Activated CD4-positive, alpha-beta T cell treated with anti-CD3 and anti-CD28 coated beads for 4 hours (primary cell): ENCODE results near the gene DDB1.

ENCODE experiments used
- DNase-seq, 2 donors: peaks; one replicate each; pipeline ENCODE4 v3.0.0-alpha.2; 2020

The DDB1 gene

DNA sequence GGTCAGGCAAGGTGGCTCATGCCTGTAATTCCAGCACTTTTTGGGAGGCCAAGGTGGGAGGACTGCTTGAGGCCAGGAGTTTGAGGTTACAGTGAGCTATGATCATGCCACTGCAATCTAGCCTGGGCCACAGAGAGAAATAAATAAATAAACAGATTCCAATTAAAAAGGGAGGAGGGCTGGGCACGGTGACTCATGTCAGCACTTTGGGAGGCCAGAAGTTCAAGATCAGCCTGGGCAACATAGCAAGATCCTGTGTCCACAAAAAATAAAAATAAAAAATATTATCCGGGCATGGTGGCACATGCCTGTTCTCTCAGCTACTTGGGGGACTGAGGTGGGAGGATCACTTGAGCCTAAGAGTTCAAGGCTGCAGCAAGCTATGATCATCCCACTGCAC, 21.3 kb upstream of the DDB1 start:
- no peak for DNase-seq

DNA sequence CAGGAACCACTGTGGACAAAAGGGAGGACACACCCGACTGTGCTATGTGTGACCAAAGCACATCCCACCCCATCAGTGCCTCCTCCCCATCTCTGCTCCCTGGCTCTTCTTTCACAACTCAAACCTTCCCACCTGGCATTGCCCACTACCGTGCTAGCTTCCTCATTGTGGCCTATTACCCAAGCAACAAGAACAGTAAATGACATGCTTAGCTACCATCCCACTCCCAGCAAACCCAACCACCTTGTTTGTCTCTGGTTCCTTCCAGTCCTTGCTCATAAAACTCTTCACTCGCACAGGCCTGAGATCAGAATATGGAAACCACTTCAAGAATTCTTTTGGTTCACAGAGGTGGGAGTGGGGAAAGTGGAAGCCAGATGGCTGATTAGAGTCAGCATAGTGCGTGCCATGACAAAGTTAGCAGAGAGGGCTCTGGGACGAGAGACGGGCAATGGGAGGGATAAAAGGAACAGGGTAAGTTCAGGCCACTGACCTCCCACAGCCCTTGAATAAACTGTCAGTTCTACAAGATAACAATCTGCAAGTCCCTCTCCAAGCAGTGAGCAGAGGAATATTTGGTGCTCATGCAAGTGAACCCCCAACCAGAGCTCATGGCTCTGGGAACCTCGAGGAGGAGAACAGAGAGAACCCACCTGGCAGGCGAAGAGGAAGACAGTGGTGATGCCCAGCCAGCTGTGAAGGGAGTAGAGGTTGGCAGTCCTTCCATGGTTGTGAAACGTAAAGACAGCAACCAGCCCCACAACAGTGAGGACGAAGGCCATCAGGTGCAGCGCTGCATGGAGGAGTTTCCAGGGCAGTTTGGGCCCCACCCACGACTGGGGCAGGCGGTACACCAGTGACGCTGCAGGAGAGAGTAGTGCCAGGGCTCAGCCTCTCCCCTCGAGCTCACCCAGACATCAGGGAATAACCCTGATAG, 20.5 kb upstream of the DDB1 start:
- no peak for DNase-seq

DNA sequence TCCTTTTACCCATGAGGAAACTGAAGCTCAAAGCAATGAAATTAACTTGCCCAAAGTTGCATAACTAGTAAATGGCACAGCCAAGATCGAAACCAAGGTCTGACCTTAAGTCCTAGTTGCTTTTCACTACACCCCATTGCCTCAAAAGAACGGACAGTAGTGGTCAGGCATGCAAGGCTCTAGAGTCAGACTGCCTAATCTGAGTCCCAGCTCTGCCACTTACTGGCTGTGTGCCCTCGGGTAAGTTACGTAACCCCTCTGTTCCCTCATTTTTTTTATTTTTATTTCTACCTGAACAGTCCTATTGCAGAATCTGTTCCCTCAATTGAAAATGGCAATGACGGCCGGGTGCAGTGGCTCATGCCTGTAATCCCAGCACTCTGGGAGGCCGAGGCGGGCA, 19.1 kb upstream of the DDB1 start:
- DNase-seq: no peak

DNA sequence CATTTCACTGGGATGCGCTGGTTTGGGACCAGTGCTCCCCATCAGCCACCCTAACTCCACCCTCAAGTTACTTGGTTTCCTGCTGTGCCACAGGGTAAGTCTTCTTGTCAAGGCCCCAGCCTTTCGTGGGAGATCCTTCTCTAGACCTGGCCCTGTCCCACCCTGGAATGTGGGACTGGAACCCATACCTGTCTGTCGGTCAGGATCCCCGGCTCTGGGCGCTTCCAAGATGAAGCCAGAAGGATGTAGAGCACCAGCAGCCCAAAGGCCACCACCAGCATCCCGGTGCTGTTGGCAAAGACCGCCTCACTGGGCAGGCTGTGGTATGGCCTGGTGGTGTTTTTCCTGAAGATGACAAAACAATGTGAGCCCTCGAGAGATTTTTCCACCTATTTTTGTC, 17.9 kb upstream of the DDB1 start:
- DNase-seq: no peak

DNA sequence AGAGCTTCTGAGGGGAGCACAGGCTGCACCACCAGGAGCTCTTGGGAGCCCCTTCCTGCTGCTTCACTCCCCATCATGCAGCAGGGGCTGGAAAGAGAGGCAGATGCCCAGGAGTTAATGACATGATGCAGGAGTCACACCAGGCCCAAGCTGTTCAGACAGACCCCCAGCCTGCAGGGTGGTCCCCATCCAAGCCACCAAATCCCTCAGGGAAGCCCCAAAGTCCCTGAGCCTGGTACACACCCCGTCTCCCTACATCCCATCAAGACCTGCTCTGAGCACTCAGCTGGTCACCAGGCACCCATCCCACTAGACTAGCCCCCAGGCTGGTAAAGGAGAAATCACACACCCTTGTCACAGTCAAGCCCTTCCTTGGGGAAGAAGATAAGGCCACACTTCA, 17.4 kb upstream of the DDB1 start:
- no peak for DNase-seq

DNA sequence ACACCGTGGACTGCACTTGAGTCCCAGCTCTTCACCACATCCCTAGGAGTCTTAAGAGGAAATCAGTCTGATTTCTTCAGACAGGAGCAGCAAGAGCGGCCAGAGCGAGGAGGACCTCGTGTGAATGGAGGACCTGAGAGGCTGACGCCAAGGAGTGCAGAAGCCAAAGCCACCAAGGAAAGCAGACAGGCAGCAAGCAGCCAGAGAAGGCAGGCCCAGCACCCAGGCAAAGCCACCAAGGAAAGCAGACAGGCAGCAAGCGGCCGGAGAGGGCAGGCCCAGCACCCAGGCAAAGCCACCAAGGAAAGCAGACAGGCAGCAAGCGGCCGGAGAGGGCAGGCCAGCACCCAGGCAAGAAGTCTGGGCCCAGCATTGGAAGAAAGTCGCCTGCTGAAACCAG, 17.0 kb upstream of the DDB1 start:
- DNase-seq: no peak

DNA sequence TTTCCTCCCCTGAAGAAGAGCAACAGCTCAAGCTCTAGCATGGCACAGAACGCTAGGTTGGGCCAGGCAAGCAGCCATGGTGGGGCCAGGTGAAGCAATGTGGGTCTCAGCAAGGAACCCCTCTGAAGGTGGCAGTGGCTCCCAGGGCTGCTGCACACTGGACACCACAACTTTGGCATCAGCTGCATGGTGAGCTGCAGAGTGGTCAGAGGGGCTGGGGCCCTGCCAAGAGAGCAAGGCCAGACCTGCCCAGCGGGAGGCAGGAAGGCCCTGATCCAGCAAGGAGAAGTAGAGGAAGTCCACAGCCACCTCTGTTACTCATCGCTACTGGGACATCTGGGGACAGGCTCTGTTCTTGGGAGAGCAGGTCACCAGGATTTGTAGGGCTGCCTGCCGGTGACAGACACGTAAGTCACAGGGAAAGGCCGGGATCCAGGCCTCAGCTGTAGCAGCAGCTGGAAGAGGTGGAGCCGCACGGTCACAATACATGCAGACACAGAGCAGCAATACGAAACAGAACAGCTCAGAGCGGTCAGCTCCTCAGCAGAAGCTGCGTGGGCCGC, 16.4 kb upstream of the DDB1 start:
- no peak for DNase-seq

DNA sequence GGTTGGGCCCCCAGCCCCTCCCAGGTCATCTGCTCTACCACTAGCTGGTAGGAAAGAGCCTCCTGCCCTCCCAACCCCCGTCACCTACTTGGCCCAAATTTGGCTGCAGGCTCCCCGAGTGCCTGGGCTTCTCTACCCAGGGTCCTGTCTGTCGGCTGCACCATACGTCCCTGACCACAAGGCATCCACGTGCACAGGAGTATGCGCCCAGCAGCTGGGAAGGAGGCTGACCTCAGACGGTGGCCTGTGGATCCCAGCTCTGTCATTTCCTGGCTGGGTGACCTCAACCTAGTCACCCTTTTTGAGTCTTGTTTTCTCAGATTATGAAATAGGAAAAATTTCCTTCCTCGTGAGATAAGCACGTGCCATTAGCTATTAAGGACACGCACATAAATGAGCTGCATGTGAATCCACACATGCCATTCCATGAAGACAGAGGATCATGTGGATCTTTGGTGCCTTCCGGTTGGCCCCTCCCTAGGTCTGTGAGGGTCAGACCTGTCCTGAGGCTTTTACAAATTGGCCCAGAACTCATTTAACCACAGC, 15.1 kb upstream of the DDB1 start:
- DNase-seq: no peak

DNA sequence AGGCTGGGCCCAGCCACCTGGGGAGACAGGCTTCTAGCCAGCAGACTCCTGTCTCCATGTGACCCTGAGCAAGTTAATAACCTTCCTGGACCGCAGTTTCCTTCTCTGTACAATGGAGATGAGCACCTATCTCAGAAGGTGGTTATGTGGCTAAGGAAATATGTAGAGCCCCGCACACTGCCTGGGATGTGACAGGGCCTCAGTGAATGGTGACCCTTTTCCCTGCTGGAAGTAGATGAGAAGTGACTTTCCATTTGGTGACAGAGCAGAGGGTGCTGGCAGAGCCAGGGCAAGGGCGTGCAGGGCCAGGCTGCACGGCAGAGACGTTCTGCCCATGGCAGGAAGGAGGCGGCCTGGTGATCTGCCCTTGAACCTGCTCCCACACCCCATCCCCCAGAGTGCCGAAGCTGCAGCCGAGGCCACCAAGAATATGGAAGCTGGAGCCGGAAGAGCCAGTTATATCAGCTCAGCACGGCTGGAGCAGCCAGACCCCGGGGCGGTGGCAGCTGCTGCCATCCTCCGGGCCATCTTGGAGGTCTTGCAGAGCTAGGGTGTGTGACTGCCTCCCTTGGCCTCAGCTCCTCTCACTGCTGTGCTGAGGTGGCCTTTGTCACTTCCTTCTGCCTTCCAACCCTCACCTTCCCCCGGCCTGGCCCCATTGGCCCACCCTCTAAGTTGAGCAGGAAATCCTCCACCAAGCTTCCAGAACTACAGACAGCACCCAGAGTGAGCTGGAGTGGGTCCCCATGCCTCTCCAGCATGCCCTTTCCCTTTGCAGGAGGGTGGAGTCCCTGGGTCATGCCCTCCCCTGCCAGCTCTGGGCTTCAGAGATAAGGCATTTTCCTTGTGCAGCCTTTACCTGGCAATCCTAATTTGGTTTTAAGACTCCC, 13.3 kb upstream of the DDB1 start:
- no peak for DNase-seq

DNA sequence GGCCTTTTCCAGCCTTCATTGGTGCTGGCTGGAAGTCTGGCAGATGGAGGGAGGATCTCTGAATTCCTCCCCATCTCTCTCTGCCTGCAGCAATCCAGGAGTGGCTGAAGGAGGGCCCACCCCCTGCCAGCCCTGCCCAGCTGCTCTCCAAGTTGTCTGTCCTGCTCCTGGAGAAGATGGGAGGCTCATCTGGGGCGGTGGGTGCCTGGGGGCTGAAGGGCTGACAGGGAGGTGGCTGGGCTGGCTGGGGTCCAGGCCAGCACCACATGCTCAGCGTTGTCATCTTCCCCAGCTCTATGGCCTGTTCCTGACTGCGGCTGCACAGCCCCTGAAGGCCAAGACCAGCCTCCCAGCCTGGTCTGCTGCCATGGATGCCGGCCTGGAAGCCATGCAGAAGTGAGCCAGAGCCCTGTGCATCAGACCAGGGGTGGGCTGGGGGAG, 12.3 kb upstream of the DDB1 start:
- DNase-seq: no peak

DNA sequence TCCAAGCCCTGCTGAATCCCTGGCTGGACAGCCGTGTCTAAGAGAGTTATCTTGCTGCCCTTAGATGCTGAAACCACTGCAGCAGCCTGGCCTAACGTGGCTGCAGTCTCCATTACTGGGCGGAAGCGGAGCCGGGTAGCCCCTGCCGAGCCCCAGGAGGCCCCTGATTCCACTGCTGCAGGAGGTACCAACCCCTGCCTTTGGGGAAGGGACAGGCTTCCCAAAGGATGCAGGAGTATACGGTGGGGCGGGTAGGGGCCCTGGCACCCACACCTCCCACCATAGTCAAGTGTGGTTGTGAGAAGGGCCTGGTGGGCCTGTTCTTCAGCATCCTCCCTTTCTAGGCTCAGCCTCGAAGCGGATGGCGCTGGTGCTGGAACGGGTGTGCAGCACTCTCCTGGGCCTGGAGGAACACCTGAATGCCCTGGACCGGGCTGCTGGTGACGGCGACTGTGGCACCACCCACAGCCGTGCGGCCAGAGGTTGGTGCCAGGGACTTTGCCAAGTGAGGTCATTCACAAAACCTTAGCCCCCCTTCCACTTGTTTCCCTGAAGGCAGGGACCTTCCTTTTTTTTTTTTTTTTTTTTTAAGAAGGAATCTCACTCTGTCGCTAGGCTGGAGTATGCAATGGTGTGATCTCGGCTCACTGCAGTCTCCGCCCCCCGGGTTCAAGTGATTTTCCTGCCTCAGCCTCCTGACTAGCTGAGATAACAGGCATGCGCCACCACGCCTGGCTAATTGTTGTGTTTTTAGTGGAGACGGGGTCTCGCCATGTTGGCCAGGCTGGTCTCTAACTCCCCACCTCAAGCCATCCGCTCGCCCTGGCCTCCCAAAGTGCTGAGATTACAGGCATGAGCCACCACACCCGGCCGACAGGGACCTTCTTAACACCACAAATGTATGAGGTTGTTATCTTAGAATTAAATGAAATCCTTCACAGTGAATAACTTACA, 11.2 kb upstream of the DDB1 start:
- DNase-seq: no peak

DNA sequence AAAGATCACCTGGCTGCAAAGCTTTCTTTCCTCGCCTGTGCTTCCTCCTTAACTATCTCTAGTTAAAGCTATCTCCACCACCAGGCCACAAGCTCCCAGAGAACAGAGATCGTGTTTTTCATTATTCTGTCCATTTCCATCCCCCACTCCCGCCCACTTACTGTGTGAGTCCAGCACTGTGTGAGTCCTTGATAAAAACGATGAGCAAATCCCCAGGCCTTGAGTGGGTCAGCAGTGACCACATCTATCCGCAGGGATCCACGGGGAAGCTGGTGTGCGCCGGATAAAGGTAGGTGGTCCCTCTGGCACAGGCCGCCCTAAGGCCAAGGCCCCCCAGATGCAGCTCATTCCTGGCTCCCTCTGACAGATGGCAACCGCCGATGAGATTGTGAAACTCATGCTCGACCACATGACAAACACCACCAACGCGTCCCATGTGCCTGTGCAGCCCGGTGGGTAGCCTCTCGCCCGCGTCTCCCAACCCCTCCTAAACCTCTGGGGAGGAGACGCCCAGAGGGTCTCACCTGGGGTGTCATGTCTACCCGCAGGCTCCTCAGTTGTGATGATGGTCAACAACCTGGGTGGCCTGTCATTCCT, 9.4 kb upstream of the DDB1 start:
- DNase-seq: no peak

DNA sequence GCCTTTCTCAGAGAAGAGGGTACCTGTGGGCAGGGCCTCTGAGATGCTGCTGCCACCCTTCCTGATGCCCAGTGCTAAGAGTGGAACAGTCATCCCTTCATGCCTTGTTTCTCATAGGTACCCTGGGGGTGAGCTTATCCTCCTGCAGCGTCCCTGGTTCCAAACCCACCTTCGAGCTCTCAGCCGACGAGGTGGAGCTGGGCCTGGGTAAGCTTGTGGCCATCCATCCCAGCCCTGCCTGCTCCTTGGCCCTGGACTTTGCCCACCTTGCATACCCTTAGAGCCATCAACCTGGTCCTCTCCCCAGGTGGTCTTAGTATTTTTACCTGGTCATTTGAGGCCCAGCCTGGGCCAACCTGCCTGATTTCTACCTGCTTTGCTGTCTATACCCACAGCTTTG, 8.8 kb upstream of the DDB1 start:
- no peak for DNase-seq

DNA sequence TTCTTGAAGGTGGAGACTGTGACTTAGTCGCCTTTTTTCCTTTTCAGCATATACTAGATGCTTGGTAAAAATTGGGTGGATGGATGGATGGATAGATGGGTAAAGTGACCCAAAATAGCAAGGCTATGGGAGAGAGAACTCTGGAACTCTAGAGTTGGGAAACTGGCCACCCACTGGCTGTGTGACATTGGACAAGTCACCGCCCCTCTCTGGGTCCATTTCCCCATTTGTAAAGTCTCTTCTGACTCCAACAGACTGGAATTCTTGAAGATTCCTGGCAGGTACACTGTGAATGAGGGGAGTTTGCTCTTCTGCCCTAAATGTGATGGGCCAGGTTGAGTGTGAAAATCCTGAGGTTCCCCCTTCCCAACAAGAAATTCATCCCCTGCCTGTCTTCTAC, 8.1 kb upstream of the DDB1 start:
- no peak for DNase-seq

DNA sequence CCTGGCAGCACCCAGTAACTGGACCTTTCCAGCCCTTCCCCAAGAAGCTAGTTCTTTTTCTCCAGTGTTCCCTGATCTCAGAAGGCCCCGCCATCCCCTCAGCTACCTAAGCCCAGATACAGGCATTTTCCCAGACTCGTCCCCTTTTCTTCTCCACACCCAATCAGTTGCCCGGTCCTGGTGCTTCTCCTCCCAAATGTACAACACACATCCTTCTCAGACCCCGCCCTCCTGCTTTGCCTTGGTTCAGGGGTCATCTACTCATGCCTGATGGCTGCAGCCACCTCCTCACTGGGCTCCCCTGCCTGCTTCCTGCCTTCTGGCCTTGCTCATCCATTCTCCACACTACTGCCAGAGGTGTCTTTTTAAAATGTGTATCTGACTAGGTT, 6.6 kb upstream of the DDB1 start:
- DNase-seq: no peak

DNA sequence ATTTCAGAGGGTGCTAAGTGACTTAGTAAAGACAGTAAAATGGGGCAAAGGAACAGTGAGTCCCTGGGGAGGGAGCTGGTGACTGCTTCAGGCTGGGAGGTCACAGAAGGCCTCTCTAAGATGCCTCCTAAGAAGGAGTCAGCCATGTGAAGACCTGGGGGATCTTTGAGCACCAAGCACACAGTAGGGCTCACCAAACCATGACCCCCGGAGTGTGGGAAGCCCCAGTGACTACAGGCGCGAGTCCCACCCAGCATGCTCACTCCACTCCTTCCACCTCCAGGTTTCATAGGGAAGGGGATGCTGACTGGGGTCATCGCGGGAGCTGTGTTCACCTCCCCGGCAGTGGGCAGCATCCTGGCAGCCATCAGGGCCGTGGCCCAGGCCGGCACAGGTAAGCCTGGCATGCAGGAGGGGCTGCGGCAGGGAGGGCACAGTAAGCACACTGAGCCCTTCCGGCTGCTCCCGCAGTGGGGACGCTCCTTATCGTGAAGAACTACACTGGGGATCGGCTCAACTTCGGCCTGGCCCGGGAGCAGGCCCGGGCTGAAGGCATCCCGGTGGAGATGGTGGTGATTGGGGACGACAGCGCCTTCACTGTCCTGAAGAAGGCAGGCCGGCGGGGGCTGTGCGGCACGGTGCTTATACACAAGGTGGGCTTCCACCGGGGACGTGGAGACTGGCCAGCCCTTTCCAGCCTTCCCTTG, 6.0 kb upstream of the DDB1 start:
- no peak for DNase-seq

DNA sequence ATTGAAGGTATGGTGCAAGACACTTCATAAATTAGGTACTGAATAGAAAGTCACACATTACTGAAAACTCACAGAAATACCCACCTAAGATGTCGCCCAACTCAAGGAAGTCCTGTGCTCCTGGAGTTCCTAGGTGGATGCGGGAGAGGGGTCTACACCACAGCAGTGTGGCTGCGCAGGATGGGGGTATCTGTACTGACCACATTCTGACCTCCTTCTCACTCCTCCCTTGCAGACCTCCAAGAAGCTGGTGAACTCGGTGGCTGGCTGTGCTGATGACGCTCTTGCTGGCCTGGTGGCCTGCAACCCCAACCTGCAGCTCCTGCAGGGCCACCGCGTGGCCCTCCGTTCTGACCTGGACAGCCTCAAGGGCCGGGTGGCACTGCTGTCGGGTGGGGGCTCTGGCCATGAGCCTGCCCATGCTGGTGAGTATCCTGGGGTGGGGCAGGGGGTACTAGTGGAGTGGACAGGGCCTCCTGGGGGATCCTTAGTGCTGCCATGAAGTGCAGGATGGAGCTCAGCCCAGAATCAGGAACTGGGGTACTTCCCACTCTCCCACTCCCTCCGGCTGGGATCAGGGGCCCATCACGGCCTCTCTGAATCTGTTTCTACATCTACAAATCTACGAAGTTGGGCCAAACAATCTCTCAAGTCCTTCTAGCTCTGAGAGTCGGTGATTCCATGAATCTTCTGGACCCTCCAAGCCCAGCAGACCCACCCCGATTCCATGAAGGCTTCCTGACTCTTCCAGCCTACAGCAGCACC, 5.0 kb upstream of the DDB1 start:
- DNase-seq: no peak

DNA sequence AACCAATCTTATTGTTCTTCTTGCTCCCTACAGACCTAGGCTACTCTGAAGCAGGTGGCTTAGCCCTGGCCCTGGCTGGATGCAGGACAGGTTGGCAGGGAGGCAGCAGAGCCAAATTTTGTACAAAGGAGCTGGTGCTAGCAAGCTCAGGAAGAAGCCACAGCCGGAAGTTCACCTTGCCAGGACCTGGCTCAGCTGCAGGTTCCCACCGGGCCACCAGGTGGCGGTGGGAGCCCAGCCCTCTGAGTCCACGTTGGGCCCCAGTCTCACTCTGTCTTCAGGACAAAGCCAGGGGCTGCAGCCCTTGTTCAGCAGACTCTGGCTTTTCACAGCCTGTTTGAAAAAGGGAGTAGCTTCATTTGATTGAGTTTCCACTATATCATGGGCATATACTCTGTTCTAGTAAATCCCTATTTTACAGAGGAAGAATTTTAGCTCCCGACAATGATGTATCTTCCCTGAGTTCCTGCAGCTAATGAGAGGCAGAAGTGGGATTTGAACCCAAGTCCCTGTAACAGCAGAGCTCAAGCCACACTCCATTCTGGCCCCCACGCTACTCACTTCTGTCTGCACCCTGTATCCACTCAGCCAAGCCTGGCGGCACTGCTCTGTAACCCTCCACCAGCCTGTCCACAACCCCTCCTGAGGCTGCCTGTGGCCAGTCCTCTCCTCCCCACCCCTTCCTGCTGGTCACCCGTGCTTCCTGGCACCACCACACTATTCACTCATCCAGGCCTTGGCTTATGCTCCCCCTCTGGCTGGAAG, 3.4 kb upstream of the DDB1 start:
- DNase-seq: peak; percentile 78 to 80

DNA sequence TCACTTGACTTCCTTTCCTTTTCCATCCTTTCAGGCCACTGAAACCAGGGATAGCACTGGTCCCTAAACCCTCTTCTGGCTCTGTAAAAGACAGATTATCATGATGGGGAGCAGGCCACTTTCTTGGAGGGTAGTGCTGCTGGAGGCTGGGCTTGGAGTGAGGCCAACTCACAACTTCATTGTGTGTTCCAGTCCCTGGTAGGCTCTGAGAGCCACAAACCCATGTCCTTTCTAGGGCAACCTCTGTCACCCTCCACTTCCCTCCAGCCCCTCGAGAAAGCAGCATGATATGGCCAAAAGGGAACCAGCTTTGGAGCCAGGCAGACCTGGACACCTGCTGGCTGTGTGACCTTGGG, 2.4 kb upstream of the DDB1 start:
- no peak for DNase-seq
